HG03025 (cell line): Measurements from ENCODE around the gene CFD.
"Not testable (repeated sequence)": the region's sequence is repeated elsewhere in the genome, so short reads cannot be mapped to it uniquely, and the experiment has no call there.

Source experiments
- ATAC-seq: cut with Tn5 transposase; IDR thresholded peaks from one replicate; pipeline ENCODE4 v1.9.1; 2021; ENCODE audit warnings: mild to moderate bottlenecking, moderate library complexity; ENCODE audit not compliant: unreplicated experiment, low FRiP score

The CFD gene

GRCh38 chr19:870314-870713 lies 10.8 kb downstream of the CFD start:
- ATAC-seq = no peak

- no peak for ATAC-seq
These were observed 11.5 kb downstream of the CFD start for GRCh38 chr19:870963-871401.

GRCh38 chr19:871446-872265 lies 12.2 kb downstream of the CFD start:
- ATAC-seq = no peak

DNA sequence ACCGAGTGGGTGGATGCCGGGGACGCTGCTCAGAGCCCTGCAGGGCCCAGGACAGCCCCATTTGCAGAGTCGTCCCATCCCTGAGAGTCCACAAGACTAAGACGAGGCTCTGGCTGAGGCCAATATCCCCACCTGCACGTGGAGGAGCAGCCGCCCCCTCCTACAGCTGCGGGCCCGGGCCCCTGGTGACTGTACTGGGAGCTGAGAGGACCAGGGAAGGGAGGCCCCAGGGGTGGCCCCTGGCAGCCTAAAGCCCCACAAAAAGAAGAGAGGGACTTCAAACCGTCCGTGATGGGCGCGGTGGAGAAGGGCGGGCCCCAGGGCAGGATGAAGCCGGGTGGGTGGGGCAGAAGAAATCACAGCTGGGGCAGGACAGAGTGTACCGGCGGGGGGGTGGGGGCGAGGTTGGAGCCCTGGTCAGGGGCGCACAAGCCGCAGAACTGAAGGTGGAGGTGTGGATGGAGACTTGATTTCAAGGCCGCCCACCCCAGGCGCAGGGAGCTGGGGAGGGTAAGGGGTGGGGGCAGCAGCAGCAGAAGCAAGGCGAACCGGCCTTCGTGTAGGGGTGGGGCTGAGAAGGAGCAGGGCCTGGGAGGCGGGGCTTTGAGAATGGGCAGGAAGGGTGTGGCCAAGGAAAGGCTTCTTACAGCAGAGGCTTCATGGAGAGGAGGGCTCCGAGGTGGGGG lies 12.9 kb downstream of the CFD start:
- ATAC-seq = no peak

- no peak for ATAC-seq
These were observed 13.6 kb downstream of the CFD start for GRCh38 chr19:873084-873483.

- ATAC-seq = no peak
These were observed 14.1 kb downstream of the CFD start for GRCh38 chr19:873561-874041.

- ATAC-seq = no peak
These were observed 15.9 kb downstream of the CFD start for GRCh38 chr19:875265-875879.

DNA sequence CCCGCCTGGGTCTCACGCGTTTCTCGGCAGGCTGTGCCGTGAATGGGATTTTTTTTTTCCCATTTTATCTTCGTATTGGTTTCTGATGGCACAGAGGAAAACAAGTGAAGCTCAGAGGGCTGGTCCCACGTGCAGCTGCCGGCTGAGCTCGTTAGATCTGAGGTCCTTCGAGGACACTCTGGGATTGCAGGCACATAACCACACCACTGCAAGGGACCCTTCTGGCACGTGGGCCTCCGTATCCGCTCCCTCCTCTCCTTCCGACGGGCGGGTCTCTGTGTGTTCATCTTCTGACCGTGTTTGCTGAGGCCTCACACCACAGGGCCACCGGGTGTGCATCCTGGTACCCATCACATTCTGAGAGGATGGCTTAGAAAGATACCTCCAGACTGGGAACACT lies 16.6 kb downstream of the CFD start:
- ATAC-seq = no peak

GRCh38 chr19:876780-877314 lies 17.4 kb downstream of the CFD start:
- ATAC-seq = no peak

- ATAC-seq = not testable (repeated sequence)
These were observed 18.7 kb downstream of the CFD start for GRCh38 chr19:877992-878660.

DNA sequence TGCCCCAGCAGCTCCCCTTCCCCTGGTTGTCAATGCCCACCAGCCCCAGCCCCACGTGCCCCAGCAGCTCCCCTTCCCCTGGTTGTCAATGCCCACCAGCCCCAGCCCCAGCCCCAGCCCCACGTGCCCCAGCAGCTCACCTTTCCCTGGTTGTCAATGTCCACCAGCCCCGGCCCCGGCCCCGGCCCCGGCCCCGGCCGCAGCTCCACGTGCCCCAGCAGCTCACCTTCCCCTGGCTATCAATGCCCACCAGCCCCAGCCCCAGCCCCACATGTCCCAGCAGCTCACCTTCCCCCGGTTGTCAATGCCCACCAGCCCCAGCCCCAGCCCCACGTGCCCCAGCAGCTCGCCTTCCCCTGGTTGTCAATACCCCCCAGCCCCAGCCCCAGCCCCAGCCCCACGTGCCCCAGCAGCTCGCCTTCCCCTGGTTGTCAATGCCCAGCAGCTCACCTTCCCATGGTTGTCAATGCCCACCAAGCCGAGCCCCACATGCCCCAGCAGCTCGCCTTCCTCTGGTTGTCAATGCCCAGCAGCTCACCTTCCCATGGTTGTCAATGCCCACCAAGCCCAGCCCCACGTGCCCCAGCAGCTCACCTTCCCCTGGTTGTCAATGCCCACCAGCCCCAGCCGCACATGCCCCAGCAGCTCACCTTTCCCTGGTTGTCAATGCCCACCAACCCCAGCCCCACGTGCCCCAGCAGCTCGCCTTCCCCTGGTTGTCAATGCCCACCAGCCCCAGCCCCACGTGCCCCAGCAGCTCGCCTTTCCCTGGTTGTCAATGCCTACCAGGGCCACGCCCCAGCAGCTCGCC lies 19.5 kb downstream of the CFD start:
- ATAC-seq = not testable (repeated sequence)

DNA sequence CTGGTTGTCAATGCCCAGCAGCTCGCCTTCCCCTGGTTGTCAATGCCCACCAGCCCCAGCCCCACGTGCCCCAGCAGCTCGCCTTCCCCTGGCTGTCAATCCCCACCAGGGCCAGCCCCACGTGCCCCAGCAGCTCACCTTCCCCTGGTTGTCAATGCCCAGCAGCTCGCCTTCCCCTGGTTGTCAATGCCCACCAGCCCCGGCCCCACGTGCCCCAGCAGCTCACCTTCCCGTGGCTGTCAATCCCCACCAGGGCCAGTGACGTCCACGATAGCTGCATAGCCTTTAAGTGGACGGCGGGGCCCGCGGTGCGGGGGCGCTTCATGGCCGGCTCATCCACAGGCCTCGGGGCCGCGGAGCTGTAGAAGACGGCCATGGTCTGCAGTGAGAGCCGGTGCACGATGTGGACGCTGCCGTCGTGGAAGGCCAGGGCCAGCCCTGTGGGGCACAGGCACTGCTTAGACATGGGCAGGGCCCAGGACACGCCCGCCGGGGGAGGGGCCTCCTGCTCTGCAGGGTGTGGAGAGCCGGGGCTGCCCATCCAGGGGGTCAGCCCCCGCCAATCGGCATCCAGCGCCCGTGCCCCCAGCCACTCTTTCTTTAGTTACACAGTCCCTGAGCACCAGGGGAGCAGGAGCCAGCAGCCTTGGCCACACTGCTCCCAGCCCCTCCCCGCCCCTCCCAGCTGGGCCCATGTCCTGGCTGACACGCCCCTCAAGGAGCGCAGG lies 20.4 kb downstream of the CFD start:
- no peak for ATAC-seq

DNA sequence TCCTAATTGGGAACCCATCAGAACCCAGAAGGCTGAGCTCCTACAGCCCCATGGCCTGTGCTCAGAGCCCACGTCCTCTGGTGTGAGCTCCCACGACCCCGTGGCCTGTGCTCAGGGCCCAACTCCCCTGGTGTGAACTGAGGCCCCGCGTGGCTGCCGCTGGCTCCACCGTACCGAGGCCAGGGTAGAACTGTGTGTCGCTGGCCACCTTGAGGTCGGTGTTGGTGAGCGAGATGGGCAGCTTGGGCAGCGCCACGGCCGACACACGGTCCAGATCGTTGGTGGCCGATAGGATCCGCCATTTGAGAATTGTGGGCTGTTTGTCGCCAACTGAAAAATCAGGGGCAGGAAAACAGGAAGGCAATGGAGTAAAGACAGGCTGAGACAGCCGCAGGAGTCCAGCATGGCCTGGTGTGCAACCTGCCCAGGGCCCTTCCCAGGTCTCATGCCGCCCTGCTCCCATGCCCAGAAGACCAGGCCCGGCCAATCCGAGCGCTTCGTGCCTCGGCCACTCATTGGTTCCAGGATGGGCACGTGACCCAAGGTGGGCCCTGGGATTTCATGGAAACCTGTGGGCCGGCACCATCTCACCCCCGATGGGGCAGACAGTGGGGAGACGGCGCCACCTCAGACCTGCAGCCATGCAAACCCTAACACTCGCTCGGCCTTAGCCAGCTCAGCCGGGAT lies 22.1 kb downstream of the CFD start:
- ATAC-seq = no peak

- no peak for ATAC-seq
These were observed 23.5 kb downstream of the CFD start for GRCh38 chr19:882871-883497.

DNA sequence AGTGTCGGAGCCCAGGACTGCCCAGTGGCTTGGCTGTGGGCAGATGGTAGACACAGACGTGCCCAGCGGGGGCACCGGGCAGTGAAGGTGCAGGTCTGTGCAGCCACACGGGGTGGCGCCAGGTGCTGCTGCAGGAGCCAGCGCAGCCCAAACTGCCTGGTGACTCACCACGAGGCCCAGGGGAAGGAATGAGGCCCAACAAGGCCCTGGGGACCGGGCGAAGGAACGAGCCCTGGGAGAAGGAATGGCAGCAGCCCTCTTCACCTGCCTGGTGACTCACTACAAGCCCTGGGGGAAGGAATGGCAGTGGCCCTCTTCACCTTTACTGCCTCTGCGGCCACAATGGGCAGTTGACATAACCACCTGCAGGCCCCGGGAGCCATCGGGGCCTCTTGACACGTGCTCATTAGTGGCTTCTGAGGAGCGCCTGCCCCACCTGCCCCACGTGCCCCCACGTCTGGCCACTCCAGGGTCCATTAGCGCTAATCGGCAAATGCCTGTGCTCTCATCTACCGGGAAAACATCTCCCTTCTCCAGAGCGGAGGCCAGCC lies 24.3 kb downstream of the CFD start:
- no peak for ATAC-seq

DNA sequence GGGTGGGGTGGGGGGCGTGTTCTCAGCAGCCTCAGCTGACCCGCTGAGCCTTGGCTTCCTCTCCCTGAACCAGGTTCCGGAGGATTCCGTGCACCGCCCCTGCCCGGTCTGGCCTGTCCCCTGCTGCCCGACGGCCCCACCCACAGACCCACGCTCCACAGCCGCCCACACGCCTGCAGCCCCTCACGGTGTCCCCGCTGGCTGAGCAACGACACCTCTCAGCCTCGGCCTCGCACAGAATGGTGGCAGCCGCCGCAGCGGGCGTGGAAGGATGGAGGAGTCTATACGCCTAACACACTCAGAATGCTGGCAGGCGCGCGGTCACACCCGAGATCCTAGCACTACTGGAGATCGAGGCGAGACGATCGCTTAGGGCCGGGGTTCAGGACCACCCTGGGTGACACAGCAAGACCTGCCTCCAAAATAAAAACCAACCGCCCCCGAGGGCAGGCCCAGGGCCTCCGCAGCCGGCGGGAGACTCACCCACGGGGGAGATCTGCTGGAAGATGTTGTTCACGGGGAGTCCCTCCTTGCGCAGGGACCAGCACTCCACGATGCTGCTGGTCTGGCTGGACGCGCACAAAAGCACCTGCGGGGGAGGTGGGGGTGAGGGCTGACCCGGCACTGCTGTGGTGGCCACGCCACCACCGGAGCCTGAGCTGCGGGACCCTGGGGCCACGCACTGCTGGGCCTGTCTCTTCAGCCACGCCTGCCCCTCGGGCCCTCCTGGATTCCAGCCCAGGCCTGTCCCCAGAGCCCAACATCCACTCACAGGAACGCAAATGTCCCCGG lies 25.2 kb downstream of the CFD start:
- ATAC-seq = no peak
